Tibial nerve (tissue), 3 donors: ENCODE measurements around the gene SAMD3.
"Not testable (repeated sequence)": the region's sequence is repeated elsewhere in the genome, so short reads cannot be mapped to it uniquely, and the experiment has no call there.

Source experiments
- CTCF ChIP-seq, 5 experiments: fragments of 200-600 bp in 3 of 5; fragments of 450-650 bp in 2 of 5; sonication (generic) in 3 of 5; IDR thresholded peaks; one replicate each; pipeline ENCODE4 v1.5.1; 2016 to 2019; ENCODE audit warnings: antibody characterized with exemption in 5 of 5, mild to moderate bottlenecking in 3 of 5, moderate library complexity in 2 of 5
- POLR2A ChIP-seq, 2 donors: fragments of 450-650 bp; IDR thresholded peaks; one replicate each; pipeline ENCODE4 v1.6.1; 2017; ENCODE audit warnings: antibody characterized with exemption in 2 of 2, mild to moderate bottlenecking in 2 of 2, moderate library complexity in 2 of 2

- not testable (repeated sequence) for TF ChIP-seq POLR2A, CTCF (IDR thresholded peaks at IDR 0.05)
These were observed 38.8 kb upstream of the SAMD3 start for GRCh38 chr6:130261558-130261957.
